ENCODE measurements around the gene HS3ST6.
"Not testable (repeated sequence)": the region's sequence is repeated elsewhere in the genome, so short reads cannot be mapped to it uniquely, and the experiment has no call there.

HS3ST6 gene

GRCh38 chr16:1946495-1947368, 28.5 kb upstream of the HS3ST6 start:
- no peak for DNase-seq (ENCODE audit: low read depth)

DNA sequence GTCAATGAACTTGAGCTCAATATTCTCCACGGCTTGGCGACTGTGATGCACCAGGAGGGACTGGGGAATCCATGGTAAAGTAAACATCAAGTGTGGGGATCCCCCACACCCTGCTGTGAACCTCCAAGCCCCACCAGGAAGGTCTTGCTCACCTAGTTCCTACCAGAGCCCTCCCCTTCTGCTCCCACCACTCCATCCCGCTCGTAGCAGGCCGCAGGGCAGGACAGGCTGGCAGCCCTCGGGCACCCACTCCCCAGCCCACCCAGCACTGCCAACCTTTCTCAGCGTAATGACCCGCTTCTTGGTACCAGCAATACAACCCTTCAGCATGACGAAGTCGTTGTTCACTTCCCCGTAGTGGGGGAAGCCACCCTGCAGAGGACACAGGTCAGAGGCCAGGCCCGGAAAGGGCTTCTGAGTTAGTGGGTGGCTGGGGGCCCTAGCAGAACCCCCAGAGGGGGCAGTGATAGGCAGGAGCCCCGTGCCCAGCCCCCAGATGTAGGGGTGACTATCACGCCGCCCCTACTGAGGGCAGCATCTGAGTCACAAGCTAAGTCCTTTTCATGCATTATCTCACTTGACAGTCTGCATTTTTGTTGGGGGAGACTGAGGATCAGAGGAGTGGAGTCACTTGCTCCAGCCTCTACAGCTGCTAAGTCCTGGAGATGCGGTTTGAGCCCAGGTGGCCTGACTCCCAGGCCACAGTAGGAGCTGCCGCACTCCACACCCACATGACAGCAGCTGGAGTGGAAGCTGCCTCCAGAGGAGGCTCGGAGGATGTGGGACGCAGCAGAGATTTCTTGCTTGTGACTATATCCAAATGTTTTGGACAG, 27.6 kb upstream of the HS3ST6 start:
- no peak for DNase-seq (ENCODE audit: low read depth)

GRCh38 chr16:1944612-1945199, 26.5 kb upstream of the HS3ST6 start:
- DNase-seq (ENCODE audit: low read depth), result no peak

DNA sequence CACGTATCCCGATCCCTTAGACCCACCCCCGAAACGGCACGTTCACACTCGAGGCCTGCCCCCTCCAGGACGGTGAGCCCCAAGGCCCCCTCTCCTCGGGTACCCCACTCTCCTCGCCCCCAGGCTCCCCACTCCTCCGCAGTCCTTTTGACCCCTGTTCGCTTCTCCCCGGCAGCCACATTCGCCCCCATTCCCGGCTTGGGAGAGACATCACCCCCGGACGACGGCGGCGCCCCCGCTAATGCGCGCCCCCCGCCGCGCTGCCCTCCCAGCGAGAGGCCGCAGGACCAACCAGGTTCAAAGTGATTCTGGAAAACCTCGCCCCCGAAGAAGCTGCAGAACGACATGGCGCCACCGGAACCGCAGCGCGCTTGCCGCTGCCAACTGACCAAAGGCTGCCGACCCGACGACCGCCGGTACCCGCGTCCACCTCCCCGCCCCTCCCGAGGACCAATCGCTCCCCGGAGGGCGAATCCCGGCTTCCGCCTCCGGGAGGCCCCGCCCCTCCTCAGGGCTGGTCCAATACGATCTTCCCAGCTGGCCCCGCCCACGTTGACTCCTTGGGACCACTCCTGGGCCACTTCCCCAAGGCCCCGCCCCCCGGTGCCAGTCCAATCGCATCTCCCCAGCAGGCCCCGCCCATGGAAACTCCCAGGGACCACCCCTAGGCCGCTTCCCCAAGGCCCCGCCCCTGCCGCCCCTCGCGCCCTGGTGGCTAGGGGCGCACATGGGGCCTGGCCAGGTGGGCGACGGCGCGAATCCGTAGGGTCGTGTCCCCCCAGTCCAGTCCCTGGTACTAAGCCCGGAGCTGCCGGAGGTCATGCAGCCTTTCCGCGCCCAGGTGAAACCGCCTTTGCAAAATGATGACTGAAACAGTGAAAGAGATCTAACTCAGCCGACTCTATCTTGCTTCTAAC, 24.9 kb upstream of the HS3ST6 start, which contains the start of gene MSRB1:
Gene MSRB1 (minus strand): TSS at position 390 of the 917 bp plus-strand sequence. CDS start 43 bp downstream, at position 347.
- peak; percentile 87 for DNase-seq (ENCODE audit: low read depth)

DNA sequence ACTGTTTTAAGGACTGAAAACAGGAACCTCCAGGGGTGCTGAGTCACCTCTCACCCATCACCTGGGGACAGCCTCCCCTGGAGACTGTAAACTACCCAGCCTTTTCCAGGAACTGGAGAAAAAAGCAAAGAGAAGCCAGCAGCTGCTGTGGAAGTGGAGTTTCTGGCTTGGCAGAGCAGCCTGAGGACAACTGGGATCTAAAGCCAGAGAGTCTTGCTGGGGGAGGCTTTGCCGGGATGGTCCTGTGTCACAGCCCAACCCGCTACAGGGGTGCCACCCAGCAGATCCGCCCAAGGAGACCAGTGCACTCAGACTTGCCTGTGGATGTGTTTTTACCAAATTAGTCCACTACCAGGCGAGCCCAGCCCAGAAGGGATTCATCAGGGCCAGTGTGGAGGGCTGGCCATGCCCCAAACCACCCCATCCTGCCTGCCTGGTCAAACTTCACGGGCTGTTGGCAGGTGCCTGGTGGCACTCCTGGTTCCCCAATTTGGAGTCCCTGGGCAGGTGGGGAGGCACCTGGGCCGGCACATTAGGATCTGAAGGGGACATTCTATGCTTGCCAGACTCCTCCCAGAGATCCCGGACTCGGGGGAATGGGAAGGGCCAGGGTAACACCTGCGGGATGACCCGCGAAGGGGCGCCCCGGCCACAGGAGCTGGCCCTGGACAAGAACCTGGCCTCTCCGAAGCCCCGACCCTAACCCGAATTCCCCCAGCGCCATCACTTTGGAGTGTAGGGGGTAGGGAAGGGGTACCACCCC, 24.0 kb upstream of the HS3ST6 start:
- no peak for DNase-seq (ENCODE audit: low read depth)

- no peak for DNase-seq (ENCODE audit: low read depth)
Measured at GRCh38 chr16:1941162-1942046, 23.2 kb upstream of the HS3ST6 start.

DNA sequence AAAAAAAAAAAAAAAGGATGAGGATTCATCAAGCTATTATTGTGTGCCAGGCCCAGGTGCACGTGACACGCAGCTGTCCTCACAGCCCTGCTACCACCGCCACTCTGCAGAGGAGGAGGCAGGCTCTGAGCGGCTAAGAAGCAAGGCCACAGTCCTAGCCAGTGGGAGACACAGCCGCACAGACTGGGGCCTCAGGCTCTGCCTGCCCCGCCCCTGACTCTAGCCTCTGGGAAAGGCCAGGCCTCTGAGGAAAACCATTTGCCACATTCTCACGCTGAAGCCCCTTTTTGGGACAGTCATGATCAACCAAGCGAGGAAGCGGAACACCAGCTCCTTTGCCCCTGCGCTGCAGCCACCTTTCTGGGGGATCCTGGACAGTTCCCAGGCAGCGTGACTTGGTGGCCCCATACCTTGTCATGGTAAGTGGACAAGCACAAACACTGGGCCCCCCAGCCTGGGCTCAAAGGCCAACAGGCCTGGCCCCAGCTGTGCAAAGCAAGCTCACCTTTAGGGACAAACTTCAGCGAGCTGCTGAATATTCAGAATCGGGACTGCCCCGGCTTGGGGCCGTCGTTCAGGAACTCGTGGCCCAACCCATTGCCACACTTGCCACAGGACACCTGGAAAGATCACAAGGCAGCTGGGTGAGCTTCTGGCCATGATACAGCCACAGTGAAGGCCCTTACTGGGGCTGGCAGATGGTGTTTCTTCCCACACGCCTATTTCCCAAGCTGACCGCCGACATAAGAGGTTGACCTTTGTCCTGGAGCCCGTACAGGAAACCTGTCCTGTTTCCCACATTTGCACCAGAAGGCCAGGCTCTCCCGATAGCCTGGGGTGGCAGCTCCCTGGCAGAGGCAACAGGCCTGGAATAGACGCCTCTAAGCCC, 22.3 kb upstream of the HS3ST6 start:
- DNase-seq (ENCODE audit: low read depth), result no peak

DNA sequence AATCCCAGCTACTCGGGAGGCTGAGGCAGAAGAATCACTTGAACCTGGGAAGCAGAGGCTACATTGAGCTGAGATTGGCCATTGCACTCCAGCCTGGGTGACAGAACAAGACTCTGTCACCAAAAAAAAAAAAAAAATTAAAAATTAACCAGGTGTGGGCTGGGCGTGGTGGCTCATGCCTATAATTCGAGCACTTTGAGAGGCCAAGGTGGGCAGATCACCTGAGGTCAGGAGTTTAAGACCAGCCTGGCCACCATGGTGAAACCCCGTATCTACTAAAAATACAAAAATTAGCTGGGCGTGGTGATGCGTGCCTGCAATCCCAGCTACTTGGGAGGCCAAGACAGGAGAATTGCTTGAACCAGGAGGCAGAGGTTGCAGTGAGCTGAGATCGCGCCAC, 21.6 kb upstream of the HS3ST6 start:
- DNase-seq (ENCODE audit: low read depth), result not testable (repeated sequence)

- DNase-seq (ENCODE audit: low read depth), result no peak
Measured at GRCh38 chr16:1938910-1939309, 20.7 kb upstream of the HS3ST6 start.

DNA sequence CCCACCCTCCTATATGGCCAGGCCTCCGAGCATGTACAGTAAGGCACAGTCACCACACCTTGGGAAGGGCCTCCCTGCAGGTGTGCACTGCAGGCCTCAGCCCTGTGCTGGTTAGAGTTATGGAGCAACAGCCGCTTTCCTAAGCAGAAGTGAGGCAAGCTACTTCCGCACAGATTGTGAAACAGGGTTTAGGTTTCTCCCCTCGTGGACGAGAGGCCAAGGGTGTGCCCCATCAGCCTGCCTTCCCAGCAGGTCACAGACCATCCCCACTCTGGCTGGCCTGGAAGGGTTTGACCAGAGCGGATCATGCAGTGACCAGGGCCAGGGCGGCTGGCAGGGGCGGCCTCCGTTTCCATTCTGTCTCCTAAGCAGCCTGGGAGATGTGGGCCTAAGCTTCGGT, 20.1 kb upstream of the HS3ST6 start:
- DNase-seq (ENCODE audit: low read depth), result no peak

- DNase-seq (ENCODE audit: low read depth), result no peak
Measured at GRCh38 chr16:1936945-1937479, 18.8 kb upstream of the HS3ST6 start.

DNA sequence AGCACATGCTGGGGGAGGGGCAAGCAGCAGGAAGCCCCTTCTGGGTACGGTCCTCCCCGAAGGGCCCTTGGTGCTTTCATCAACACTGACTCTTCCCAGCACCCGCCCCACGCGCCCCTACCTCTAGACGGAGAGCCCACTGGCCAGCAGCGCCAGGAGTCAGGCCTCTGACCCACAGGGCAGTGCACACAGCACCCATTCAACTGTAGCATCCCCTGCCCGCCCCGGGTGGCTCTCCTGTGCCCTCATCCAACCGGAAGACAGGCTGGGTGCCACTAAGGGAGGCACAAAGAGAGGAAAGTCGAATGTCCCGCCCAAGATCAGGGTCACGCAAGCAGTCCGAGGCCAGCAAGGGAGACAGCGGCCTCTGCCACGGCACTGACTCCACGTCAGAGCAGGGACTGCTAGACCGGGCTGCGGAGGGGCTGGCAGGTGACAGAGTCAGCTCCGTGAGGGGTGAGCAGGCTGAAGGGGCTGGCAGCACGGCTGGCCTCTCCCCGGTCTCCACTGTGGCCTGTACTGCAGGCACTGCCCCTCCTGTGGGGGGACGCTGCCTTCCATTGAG, 15.0 kb upstream of the HS3ST6 start:
- DNase-seq (ENCODE audit: low read depth), result no peak

DNA sequence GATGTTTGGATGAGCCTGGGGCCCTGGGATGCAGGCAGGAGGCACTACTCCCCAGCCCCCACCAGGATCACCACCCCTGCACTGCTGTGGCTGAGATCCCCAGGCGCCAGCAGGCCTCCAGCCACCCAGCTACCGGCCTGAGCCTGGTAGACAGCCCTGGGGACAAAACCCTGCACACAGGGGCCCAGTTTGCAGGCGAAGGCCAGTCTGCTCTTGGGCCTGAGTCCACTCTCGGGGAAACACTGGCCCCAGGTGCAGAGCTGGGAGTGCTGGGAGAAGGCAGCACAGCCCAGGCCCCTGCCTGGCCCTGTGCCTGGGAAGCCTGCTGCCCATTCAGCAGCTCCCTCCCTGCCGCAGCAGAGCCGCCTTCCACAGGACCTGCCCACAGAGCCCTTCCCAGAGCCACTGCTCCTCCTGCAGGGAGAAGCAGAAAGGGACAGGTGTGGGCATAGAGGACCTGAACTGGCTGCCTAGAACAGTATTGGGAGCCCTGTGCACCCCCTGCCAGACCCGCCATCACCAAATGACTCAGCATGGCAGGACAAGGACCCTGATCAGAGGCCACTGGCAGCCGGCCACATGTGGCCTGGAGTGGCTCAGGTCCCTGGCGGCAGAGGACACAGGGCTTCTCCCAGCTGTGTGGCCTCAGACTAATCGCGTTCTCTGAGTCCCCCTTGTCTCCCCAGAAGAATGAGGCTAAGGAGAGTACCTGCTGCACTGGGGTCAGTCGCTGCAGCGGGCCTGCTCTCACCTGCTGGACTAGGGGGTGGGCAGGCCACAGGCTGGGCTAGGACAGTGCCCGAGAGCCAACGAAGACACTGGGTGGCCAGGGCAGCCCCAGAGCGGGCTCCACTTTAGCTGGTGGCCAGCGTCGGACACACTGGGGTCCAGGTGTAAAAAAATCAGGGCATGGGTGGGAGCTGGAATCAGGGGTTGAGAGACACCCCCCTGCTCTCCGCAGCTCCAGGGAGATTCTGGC, 14.1 kb upstream of the HS3ST6 start:
- no peak for DNase-seq (ENCODE audit: low read depth)

GRCh38 chr16:1930338-1930720, 12.1 kb upstream of the HS3ST6 start:
- no peak for DNase-seq (ENCODE audit: low read depth)

DNA sequence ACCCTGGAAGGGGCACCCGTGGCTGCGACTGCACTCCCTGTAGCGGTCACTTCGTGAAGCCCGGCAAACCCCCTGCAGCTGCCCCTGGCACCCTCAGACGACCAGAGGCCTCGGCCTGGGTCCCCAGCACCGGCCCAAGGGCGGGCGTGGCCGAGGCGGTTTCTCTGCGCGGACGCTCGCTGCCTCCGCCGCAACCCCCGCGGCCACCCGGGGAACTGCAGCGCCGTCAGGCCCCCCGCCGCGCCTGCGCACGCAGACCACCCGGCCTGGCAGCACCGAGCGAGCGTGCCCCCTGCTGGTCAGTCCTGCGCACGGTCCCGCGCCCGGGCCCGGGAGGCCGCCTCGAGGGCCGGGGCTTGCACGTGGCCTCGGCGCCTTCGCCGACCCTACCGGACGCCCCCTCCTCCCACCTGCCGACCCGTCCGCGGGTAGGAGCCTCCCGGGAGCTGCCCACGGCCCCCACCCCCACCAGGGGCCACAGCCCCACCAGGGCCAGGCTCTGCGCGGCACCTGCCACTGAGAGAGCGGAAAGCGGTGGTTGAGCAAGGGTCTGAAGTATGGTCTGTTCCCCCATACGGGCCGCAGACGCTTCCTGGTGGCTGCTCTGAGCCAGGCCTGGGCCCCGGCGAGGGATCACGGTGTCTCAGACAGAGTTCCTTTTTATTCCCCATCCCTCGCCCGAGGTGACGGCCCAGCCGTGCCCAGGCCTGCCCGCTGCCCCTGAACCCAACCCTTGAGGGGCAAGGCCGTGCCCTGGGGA, 11.5 kb upstream of the HS3ST6 start:
- DNase-seq (ENCODE audit: low read depth), result peak; percentile 23

DNA sequence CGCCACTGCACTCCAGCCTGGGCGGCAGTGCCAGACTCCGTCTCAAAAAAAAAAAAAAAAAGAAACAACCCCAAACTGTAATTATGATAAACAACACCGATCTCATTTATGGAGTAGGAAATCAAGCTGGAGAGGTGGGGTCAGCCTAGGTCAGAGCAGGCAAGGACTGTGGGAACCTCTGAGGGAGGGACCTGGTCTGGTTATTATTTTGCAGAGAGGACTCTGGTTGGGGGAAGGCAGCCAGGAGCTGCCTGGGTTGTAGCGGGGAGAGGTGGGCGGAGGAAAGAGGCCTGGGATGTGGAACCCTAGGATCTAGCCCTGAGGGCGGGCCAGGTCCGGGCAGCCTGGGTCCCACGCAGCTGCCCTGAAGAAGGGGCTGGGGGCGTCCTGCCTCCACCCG, 10.9 kb upstream of the HS3ST6 start:
- DNase-seq (ENCODE audit: low read depth), result no peak

Data from HS-5 (cell line).